ENCODE data around the gene LAMC1. TPM values are rescaled to one million over a fixed set of nuclear protein-coding genes. Genes with fewer than 3 reads are reported as not detected.
A peak's percentile ranks its signal among the peaks of the same experiment; 100 is the strongest.

LAMC1 gene
- total and polyA plus RNA-seq, 10 of the 15 experiments (the other 5 are each of a cell fraction or from before 2014, with no cell fraction given): 4.6 to 51.4 (median 25.6) TPM

DNA sequence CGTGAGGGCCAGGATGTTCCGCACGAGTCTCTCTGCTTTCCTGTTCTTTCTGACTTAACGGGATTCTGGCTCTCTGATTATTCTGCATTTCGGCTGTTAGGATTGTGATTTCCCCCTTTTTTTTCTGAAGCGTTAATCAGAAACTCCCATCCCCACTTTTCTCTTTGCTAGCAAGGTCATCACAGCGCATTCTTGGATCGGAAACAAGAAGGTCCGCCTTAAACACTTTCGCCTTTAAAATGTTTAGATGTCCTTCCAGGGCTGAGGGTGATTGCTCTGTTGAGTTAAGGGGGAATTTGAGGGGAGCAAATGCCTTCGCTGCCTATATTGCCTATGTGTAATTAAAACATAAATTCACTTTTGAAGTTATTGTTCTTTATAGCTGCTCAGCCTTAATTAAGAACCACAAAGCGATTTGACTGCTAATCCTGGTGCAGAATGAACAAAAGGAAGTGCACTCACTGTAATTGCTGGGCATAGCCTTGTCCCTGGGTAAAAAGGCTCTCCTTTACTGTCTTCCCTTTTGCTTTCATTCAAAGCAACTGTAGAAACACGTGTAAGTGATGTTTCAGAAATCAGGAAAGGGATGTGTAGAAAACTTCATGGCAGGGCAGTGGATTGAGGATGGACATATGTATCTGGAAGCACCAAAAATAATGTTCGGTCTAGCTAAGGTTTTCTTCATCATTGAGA, 1.2 kb downstream of the LAMC1 start:
- TSS peak; percentile 60 for BruUV-seq (replicated peaks)
- Histone ChIP-seq H3K79me2 (ENCODE audit: control insufficient read depth, insufficient read depth, low read length) (peaks cover 38% of the 10 kb centered on the region), H4K20me1 (ENCODE audit: control insufficient read depth, insufficient read depth) (no peaks in the 10 kb centered on the region), H3K4me3 (peak overlapping the region; percentile 74), H2AFZ (ENCODE audit: control insufficient read depth, low read depth, low read length) (peak overlapping the region; percentile 78), H3K9ac (ENCODE audit: control insufficient read depth, insufficient read depth, low read length) (peak overlapping the region; percentile 80), H3K9me3 (replicated peaks; ENCODE audit: control insufficient read depth, insufficient read depth, low read length) (no peaks in the 10 kb centered on the region), H3K4me1 (ENCODE audit: control insufficient read depth, insufficient read depth, low read length) (peaks cover 21% of the 10 kb centered on the region), H3K27ac (ENCODE audit: control insufficient read depth, insufficient read depth) (peak overlapping the region; percentile 5), H3K27me3 (replicated peaks in 1 of 2; ENCODE audit: control insufficient read depth in 2 of 2, insufficient read depth in 2 of 2, low read length in 1 of 2) (no peaks in the 10 kb centered on the region), H3K4me2 (ENCODE audit: control insufficient read depth, insufficient read depth) (peak overlapping the region; percentile 92), H3K36me3 (ENCODE audit: control insufficient read depth in 2 of 2, insufficient read depth in 2 of 2, low read length in 1 of 2) (no peaks in the 10 kb centered on the region)
- ChIA-PET SMC1A (ENCODE audit: uncharacterized antibody, unreplicated experiment) (interaction anchor here (0.9 to 5.9 kb wide), 13 partner anchors 8 to 85 kb away, joined by 3 to 92 read pairs (median 5); no protein-coding TSS in a partner anchor), POLR2A (interaction anchor here (0.6 to 1.0 kb wide), 2 partner anchors 184 to 246 kb away, joined by 4 to 5 read pairs; no protein-coding TSS in a partner anchor), CTCF (interaction anchor here (0.6 to 6.0 kb wide), 9 partner anchors 9 to 296 kb away, joined by 3 to 58 read pairs (median 3); no protein-coding TSS in a partner anchor), RAD21 (ENCODE audit: unreplicated experiment) (interaction anchor here (0.7 to 5.9 kb wide), 11 partner anchors 10 to 208 kb away, joined by 3 to 104 read pairs (median 3); no protein-coding TSS in a partner anchor)
- DNase-seq (ENCODE audit: low read depth, low spot score): no peak
- intact Hi-C loops (cut with micrococcal nuclease; ENCODE audit: unreplicated experiment) (loop anchor here (1.0 to 10.0 kb wide), 5 partner anchors 46 to 450 kb away; partner anchors contain the start of gene SMG7), in situ Hi-C loops (cut with MboI) (no loop called here)
- ATAC-seq: 0 out of 3 replicates have a peak, but pooled peaks have one; percentile 3
- 3% methylated on average over 14 of the region's 14 CpGs for WGBS (ENCODE audit: insufficient coverage, insufficient replicate concordance, low lambda C conversion rate, missing lambda C conversion rate)
- FAIRE-seq: no peak
- no peak for TF ChIP-seq RAD51 (IDR thresholded peaks at IDR 0.05)
- TF ChIP-seq PAX8 (IDR thresholded peaks at IDR 0.05): no peak
- TF ChIP-seq RB1 (IDR thresholded peaks at IDR 0.05; ENCODE audit: borderline replicate concordance): no peak
- TF ChIP-seq, protein P1, sequence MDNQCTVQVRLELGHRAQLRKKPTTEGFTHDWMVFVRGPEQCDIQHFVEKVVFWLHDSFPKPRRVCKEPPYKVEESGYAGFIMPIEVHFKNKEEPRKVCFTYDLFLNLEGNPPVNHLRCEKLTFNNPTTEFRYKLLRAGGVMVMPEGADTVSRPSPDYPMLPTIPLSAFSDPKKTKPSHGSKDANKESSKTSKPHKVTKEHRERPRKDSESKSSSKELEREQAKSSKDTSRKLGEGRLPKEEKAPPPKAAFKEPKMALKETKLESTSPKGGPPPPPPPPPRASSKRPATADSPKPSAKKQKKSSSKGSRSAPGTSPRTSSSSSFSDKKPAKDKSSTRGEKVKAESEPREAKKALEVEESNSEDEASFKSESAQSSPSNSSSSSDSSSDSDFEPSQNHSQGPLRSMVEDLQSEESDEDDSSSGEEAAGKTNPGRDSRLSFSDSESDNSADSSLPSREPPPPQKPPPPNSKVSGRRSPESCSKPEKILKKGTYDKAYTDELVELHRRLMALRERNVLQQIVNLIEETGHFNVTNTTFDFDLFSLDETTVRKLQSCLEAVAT (IDR thresholded peaks at IDR 0.05): 0 out of 2 replicates have a peak, but pooled peaks have one; percentile 9
- TF ChIP-seq ATF7 (IDR thresholded peaks at IDR 0.05; ENCODE audit: low read depth): no peak
- TF ChIP-seq, protein P2, sequence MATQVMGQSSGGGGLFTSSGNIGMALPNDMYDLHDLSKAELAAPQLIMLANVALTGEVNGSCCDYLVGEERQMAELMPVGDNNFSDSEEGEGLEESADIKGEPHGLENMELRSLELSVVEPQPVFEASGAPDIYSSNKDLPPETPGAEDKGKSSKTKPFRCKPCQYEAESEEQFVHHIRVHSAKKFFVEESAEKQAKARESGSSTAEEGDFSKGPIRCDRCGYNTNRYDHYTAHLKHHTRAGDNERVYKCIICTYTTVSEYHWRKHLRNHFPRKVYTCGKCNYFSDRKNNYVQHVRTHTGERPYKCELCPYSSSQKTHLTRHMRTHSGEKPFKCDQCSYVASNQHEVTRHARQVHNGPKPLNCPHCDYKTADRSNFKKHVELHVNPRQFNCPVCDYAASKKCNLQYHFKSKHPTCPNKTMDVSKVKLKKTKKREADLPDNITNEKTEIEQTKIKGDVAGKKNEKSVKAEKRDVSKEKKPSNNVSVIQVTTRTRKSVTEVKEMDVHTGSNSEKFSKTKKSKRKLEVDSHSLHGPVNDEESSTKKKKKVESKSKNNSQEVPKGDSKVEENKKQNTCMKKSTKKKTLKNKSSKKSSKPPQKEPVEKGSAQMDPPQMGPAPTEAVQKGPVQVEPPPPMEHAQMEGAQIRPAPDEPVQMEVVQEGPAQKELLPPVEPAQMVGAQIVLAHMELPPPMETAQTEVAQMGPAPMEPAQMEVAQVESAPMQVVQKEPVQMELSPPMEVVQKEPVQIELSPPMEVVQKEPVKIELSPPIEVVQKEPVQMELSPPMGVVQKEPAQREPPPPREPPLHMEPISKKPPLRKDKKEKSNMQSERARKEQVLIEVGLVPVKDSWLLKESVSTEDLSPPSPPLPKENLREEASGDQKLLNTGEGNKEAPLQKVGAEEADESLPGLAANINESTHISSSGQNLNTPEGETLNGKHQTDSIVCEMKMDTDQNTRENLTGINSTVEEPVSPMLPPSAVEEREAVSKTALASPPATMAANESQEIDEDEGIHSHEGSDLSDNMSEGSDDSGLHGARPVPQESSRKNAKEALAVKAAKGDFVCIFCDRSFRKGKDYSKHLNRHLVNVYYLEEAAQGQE (IDR thresholded peaks at IDR 0.05; ENCODE audit: low read depth, low read length): no peak
- TF ChIP-seq SMAD1 (IDR thresholded peaks at IDR 0.05; ENCODE audit: low read depth, partially characterized antibody): no peak
- TF ChIP-seq, protein P3, sequence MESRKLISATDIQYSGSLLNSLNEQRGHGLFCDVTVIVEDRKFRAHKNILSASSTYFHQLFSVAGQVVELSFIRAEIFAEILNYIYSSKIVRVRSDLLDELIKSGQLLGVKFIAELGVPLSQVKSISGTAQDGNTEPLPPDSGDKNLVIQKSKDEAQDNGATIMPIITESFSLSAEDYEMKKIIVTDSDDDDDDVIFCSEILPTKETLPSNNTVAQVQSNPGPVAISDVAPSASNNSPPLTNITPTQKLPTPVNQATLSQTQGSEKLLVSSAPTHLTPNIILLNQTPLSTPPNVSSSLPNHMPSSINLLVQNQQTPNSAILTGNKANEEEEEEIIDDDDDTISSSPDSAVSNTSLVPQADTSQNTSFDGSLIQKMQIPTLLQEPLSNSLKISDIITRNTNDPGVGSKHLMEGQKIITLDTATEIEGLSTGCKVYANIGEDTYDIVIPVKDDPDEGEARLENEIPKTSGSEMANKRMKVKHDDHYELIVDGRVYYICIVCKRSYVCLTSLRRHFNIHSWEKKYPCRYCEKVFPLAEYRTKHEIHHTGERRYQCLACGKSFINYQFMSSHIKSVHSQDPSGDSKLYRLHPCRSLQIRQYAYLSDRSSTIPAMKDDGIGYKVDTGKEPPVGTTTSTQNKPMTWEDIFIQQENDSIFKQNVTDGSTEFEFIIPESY (IDR thresholded peaks at IDR 0.05): no peak
- TF ChIP-seq, protein P4, sequence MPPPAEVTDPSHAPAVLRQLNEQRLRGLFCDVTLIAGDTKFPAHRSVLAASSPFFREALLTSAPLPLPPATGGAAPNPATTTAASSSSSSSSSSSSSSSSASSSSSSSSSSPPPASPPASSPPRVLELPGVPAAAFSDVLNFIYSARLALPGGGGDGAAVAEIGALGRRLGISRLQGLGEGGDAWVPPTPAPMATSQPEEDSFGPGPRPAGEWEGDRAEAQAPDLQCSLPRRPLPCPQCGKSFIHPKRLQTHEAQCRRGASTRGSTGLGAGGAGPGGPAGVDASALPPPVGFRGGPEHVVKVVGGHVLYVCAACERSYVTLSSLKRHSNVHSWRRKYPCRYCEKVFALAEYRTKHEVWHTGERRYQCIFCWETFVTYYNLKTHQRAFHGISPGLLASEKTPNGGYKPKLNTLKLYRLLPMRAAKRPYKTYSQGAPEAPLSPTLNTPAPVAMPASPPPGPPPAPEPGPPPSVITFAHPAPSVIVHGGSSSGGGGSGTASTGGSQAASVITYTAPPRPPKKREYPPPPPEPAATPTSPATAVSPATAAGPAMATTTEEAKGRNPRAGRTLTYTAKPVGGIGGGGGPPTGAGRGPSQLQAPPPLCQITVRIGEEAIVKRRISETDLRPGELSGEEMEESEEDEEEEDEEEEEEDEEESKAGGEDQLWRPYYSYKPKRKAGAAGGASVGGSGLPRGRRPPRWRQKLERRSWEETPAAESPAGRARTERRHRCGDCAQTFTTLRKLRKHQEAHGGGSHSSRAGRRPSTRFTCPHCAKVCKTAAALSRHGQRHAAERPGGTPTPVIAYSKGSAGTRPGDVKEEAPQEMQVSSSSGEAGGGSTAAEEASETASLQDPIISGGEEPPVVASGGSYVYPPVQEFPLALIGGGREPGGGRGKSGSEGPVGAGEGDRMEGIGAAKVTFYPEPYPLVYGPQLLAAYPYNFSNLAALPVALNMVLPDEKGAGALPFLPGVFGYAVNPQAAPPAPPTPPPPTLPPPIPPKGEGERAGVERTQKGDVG (CRISPR knock-in tag; IDR thresholded peaks at IDR 0.05): no peak
- TF ChIP-seq EGR1 (IDR thresholded peaks at IDR 0.05; ENCODE audit: borderline replicate concordance in 1 of 2, low read depth in 2 of 2, low read length in 2 of 2): no peak
- TF ChIP-seq NR2C2 (IDR thresholded peaks at IDR 0.05; ENCODE audit: borderline replicate concordance, control insufficient read depth, insufficient read length, low read depth): no peak
- TF ChIP-seq TCF12 (IDR thresholded peaks at IDR 0.05; ENCODE audit: low read depth, low read length): no peak
